GM12878 (cell line): Measurements from ENCODE around the gene ALOX12. TPM values are rescaled to one million over a fixed set of nuclear protein-coding genes. Genes with fewer than 3 reads are reported as not detected.

ENCODE experiments used
- EP300 ChIP-seq, 2 experiments: fragments of 150-350 bp in 1 of 2; IDR thresholded peaks; 2 replicates each; pipeline ENCODE4 v1.6.1; 2011 to 2012; ENCODE audit warnings: low read depth in 2 of 2, low read length in 2 of 2, borderline replicate concordance in 1 of 2, improper control_type of control experiment in 1 of 2, inconsistent platforms in 1 of 2; ENCODE audit not compliant: control insufficient read depth in 1 of 2
- IKZF1 ChIP-seq: fragments of 450-650 bp; conservative IDR thresholded peaks from 2 replicates; pipeline ENCODE4 v1.6.1; 2017; ENCODE audit warnings: antibody characterized with exemption, mild to moderate bottlenecking
- SP1 ChIP-seq: IDR thresholded peaks from one replicate; pipeline ENCODE4 v1.6.1; 2011; ENCODE audit warnings: low read depth, low read length
- polyA plus RNA-seq, 11 experiments: library from polyadenylated mRNA; depleted of rRNA in 4 of 11; unstranded in 6 of 11; stranded (reverse) in 5 of 11; fragments of >200 nt; fragmentation: Nextera tagmentation in 4 of 11; fragmentation: Illumina TruSeq in 1 of 11; extraction: Ambion mirVana in 4 of 11; extraction: Trizol in 1 of 11; gene quantifications; 1 replicate in 1 of 11; 2 replicates in 10 of 11; pipeline versions ENCODE4 v1.2.1 to v1.2.3, GENCODE V29; 2011 to 2016; ENCODE audit warnings: inconsistent platforms in 2 of 11, missing spikeins in 2 of 11, low read depth in 1 of 11
- total RNA-seq, 4 experiments: library from RNA; depleted of rRNA in 3 of 4; stranded (reverse); fragments of >200 nt in 3 of 4; fragmentation: Illumina TruSeq in 1 of 4; extraction: Trizol in 1 of 4; gene quantifications; 2 replicates each; pipeline versions ENCODE4 v1.2.1 to v1.2.3, GENCODE V29; 2013 to 2021
- TF ChIP-seq, protein P1 (sequence below): fragments of 150-350 bp; IDR thresholded peaks from 2 replicates; pipeline ENCODE4 v1.6.1; 2016; ENCODE audit warnings: low read depth, low read length
- TF ChIP-seq, protein P2 (sequence below): fragments of 450-650 bp; IDR thresholded peaks from 2 replicates; pipeline ENCODE4 v1.6.1; 2018; ENCODE audit warnings: mild to moderate bottlenecking, low read depth, moderate library complexity; ENCODE audit not compliant: partially characterized antibody
- TF ChIP-seq, protein P3 (sequence below): fragments of 450-650 bp; IDR thresholded peaks from 2 replicates; pipeline ENCODE4 v1.6.1; 2017; ENCODE audit warnings: mild to moderate bottlenecking, moderate library complexity
- TF ChIP-seq, protein P4 (sequence below): fragments of 450-650 bp; IDR thresholded peaks from 2 replicates; pipeline ENCODE4 v1.6.1; 2016; ENCODE audit warnings: mild to moderate bottlenecking, moderate library complexity, borderline replicate concordance
- TF ChIP-seq, protein P5 (sequence below): fragments of 450-650 bp; IDR thresholded peaks from 2 replicates; pipeline ENCODE4 v1.6.1; 2017; ENCODE audit warnings: antibody characterized with exemption, mild to moderate bottlenecking, moderate library complexity

ALOX12 gene
- total and polyA plus RNA-seq, 10 of the 15 experiments (the other 5 are each of a cell fraction or from before 2014, with no cell fraction given), result 0.23 to 0.82 (median 0.58) TPM; not detected in 6

DNA sequence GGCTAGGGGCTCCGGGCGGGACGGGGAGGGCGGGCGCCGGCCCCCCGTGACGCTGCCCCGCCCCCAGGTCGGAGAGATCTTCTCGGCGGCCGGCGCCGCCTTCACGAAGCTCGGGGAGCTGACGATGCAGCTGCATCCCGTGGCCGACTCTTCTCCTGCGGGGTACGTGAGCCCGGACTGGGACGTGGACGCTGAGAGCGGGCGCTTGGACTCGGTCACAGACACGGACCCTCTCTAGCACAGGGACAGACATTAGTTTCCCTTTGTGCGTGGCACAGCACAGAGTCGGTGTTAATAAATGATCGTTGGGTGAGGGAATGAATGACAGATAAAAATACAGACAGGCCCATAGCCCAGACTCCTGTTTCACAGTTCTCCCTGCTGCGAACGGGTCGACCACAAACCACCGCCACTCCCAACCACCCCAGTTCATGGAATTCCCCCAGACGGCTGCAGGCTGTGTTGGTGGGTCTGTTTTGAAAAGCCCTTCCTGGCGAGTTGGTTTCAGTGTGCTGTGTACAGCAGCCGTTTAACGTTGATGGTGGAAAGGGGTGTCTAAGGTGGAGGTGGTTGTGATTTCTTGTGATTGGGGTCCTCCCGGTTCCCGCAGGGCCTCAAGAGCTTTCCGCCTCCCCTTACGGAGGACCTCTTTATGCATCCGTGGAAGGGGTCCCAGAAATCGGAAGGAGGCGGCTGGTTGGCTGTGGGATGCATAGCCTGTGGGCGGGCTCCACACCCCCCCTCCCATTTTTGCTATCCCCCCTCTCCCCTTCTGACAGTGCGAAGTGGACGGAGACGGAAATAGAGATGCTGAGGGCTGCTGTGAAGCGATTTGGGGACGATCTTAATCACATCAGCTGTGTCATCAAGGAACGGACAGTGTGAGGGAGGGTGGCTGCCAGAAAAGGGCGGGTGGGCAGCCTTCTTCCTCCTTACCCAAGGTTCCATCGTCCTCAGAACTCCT is 19.4 kb downstream of the ALOX12 start (continued):
- TF ChIP-seq, protein P1, sequence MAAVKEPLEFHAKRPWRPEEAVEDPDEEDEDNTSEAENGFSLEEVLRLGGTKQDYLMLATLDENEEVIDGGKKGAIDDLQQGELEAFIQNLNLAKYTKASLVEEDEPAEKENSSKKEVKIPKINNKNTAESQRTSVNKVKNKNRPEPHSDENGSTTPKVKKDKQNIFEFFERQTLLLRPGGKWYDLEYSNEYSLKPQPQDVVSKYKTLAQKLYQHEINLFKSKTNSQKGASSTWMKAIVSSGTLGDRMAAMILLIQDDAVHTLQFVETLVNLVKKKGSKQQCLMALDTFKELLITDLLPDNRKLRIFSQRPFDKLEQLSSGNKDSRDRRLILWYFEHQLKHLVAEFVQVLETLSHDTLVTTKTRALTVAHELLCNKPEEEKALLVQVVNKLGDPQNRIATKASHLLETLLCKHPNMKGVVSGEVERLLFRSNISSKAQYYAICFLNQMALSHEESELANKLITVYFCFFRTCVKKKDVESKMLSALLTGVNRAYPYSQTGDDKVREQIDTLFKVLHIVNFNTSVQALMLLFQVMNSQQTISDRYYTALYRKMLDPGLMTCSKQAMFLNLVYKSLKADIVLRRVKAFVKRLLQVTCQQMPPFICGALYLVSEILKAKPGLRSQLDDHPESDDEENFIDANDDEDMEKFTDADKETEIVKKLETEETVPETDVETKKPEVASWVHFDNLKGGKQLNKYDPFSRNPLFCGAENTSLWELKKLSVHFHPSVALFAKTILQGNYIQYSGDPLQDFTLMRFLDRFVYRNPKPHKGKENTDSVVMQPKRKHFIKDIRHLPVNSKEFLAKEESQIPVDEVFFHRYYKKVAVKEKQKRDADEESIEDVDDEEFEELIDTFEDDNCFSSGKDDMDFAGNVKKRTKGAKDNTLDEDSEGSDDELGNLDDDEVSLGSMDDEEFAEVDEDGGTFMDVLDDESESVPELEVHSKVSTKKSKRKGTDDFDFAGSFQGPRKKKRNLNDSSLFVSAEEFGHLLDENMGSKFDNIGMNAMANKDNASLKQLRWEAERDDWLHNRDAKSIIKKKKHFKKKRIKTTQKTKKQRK, result no peak
- TF ChIP-seq, protein P2, sequence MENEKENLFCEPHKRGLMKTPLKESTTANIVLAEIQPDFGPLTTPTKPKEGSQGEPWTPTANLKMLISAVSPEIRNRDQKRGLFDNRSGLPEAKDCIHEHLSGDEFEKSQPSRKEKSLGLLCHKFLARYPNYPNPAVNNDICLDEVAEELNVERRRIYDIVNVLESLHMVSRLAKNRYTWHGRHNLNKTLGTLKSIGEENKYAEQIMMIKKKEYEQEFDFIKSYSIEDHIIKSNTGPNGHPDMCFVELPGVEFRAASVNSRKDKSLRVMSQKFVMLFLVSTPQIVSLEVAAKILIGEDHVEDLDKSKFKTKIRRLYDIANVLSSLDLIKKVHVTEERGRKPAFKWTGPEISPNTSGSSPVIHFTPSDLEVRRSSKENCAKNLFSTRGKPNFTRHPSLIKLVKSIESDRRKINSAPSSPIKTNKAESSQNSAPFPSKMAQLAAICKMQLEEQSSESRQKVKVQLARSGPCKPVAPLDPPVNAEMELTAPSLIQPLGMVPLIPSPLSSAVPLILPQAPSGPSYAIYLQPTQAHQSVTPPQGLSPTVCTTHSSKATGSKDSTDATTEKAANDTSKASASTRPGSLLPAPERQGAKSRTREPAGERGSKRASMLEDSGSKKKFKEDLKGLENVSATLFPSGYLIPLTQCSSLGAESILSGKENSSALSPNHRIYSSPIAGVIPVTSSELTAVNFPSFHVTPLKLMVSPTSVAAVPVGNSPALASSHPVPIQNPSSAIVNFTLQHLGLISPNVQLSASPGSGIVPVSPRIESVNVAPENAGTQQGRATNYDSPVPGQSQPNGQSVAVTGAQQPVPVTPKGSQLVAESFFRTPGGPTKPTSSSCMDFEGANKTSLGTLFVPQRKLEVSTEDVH, result no peak
- TF ChIP-seq, protein P3, sequence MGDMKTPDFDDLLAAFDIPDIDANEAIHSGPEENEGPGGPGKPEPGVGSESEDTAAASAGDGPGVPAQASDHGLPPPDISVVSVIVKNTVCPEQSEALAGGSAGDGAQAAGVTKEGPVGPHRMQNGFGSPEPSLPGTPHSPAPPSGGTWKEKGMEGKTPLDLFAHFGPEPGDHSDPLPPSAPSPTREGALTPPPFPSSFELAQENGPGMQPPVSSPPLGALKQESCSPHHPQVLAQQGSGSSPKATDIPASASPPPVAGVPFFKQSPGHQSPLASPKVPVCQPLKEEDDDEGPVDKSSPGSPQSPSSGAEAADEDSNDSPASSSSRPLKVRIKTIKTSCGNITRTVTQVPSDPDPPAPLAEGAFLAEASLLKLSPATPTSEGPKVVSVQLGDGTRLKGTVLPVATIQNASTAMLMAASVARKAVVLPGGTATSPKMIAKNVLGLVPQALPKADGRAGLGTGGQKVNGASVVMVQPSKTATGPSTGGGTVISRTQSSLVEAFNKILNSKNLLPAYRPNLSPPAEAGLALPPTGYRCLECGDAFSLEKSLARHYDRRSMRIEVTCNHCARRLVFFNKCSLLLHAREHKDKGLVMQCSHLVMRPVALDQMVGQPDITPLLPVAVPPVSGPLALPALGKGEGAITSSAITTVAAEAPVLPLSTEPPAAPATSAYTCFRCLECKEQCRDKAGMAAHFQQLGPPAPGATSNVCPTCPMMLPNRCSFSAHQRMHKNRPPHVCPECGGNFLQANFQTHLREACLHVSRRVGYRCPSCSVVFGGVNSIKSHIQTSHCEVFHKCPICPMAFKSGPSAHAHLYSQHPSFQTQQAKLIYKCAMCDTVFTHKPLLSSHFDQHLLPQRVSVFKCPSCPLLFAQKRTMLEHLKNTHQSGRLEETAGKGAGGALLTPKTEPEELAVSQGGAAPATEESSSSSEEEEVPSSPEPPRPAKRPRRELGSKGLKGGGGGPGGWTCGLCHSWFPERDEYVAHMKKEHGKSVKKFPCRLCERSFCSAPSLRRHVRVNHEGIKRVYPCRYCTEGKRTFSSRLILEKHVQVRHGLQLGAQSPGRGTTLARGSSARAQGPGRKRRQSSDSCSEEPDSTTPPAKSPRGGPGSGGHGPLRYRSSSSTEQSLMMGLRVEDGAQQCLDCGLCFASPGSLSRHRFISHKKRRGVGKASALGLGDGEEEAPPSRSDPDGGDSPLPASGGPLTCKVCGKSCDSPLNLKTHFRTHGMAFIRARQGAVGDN, result no peak
- TF ChIP-seq IKZF1, result peak; percentile 70
- TF ChIP-seq SP1, result no peak
- no peak for TF ChIP-seq EP300 (IDR thresholded peaks at IDR 0.05; ENCODE audit: borderline replicate concordance in 1 of 2, control insufficient read depth in 1 of 2, low read depth in 2 of 2, low read length in 2 of 2)
- TF ChIP-seq, protein P4, sequence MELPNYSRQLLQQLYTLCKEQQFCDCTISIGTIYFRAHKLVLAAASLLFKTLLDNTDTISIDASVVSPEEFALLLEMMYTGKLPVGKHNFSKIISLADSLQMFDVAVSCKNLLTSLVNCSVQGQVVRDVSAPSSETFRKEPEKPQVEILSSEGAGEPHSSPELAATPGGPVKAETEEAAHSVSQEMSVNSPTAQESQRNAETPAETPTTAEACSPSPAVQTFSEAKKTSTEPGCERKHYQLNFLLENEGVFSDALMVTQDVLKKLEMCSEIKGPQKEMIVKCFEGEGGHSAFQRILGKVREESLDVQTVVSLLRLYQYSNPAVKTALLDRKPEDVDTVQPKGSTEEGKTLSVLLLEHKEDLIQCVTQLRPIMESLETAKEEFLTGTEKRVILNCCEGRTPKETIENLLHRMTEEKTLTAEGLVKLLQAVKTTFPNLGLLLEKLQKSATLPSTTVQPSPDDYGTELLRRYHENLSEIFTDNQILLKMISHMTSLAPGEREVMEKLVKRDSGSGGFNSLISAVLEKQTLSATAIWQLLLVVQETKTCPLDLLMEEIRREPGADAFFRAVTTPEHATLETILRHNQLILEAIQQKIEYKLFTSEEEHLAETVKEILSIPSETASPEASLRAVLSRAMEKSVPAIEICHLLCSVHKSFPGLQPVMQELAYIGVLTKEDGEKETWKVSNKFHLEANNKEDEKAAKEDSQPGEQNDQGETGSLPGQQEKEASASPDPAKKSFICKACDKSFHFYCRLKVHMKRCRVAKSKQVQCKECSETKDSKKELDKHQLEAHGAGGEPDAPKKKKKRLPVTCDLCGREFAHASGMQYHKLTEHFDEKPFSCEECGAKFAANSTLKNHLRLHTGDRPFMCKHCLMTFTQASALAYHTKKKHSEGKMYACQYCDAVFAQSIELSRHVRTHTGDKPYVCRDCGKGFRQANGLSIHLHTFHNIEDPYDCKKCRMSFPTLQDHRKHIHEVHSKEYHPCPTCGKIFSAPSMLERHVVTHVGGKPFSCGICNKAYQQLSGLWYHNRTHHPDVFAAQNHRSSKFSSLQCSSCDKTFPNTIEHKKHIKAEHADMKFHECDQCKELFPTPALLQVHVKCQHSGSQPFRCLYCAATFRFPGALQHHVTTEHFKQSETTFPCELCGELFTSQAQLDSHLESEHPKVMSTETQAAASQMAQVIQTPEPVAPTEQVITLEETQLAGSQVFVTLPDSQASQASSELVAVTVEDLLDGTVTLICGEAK, result peak; percentile 13; the same call in 1 of the 2 replicates
- TF ChIP-seq, protein P5, sequence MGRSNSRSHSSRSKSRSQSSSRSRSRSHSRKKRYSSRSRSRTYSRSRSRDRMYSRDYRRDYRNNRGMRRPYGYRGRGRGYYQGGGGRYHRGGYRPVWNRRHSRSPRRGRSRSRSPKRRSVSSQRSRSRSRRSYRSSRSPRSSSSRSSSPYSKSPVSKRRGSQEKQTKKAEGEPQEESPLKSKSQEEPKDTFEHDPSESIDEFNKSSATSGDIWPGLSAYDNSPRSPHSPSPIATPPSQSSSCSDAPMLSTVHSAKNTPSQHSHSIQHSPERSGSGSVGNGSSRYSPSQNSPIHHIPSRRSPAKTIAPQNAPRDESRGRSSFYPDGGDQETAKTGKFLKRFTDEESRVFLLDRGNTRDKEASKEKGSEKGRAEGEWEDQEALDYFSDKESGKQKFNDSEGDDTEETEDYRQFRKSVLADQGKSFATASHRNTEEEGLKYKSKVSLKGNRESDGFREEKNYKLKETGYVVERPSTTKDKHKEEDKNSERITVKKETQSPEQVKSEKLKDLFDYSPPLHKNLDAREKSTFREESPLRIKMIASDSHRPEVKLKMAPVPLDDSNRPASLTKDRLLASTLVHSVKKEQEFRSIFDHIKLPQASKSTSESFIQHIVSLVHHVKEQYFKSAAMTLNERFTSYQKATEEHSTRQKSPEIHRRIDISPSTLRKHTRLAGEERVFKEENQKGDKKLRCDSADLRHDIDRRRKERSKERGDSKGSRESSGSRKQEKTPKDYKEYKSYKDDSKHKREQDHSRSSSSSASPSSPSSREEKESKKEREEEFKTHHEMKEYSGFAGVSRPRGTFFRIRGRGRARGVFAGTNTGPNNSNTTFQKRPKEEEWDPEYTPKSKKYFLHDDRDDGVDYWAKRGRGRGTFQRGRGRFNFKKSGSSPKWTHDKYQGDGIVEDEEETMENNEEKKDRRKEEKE, result no peak; the same call in 1 of the 2 replicates
